ENCODE data around the gene PRKAG3.

The PRKAG3 gene

DNA sequence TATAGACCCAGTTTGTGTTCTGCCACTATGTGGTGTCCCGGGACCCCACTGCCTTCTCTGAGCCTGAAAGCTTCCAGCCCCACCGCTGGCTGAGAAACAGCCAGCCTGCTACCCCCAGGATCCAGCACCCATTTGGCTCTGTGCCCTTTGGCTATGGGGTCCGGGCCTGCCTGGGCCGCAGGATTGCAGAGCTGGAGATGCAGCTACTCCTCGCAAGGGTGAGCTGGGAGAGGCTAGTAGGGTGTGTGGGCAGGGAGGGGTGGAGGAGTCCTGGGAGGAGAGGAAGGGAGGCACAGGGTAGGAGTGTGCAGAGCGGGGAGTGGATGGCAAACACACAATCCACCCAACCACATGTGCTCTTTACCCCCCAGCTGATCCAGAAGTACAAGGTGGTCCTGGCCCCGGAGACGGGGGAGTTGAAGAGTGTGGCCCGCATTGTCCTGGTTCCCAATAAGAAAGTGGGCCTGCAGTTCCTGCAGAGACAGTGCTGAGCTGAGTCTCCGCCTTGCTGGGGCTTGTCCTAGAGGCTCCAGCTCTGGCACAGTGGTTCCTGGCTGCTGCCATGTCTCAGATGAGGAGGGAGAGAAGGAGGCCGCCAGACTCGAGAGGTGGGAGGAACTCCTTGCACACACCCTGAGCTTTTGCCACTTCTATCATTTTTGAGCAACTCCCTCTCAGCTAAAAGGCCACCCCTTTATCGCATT is 16.9 kb downstream of the PRKAG3 start:
- no peak for DNase-seq (ENCODE audit: low read depth in 2 of 2)

DNA sequence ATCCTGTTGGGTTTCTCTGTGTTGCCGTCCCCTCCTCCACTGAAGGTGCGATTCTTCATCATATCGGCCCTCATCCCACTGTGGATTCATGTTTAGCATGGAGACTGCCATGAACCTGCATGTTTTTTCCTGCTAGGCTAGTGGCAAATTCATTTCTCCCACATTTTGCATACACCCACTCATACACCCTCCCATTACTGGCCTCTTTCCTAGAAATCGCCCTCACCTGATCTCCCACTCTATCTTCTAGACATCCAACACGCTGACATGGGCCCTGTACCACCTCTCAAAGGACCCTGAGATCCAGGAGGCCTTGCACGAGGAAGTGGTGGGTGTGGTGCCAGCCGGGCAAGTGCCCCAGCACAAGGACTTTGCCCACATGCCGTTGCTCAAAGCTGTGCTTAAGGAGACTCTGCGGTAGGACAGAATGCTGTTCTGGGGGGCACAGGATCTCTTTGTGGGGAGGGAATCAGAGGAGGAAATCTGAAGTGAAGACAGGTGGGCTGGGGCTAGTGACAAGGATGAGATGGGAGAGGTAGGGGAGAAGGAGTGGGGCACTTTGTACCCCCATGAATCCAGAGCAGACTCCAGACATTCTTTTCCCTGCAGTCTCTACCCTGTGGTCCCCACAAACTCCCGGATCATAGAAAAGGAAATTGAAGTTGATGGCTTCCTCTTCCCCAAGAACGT is 17.7 kb downstream of the PRKAG3 start:
- no peak for DNase-seq (ENCODE audit: low read depth in 2 of 2)

DNA sequence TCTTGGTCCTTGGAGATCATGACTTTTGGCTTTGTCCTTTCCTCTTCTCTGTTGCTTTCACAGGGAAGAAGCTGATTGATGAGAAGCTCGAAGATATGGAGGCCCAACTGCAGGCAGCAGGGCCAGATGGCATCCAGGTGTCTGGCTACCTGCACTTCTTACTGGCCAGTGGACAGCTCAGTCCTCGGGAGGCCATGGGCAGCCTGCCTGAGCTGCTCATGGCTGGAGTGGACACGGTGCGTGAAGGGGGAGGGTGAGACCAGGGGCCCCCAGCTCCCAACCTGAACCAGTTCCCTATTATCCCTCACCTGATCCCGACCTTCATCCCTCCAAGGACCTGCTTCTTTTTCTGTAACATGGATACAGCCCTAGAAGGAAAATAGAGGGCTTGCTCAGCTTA is 18.7 kb downstream of the PRKAG3 start:
- no peak for DNase-seq (ENCODE audit: low read depth in 2 of 2)

DNA sequence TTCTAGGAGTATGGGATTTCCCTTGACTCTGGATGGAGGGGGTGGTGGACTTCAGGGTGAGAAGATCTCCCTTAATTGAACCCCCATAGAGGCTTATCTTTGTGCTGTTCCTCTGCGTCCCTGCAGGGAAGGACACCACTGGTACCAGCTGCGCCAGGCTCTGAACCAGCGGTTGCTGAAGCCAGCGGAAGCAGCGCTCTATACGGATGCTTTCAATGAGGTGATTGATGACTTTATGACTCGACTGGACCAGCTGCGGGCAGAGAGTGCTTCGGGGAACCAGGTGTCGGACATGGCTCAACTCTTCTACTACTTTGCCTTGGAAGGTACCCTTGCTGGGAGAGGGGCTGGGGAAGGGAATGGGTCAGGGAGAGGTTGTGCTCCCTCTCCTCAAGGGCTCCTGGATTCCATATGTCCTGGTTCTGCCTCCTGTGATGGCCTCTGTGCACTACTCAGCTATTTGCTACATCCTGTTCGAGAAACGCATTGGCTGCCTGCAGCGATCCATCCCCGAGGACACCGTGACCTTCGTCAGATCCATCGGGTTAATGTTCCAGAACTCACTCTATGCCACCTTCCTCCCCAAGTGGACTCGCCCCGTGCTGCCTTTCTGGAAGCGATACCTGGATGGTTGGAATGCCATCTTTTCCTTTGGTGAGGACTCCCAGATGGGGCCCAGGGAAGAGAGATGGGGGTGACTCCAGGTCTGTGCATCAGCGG is 19.3 kb downstream of the PRKAG3 start:
- DNase-seq (ENCODE audit: low read depth in 2 of 2): no peak

DNA sequence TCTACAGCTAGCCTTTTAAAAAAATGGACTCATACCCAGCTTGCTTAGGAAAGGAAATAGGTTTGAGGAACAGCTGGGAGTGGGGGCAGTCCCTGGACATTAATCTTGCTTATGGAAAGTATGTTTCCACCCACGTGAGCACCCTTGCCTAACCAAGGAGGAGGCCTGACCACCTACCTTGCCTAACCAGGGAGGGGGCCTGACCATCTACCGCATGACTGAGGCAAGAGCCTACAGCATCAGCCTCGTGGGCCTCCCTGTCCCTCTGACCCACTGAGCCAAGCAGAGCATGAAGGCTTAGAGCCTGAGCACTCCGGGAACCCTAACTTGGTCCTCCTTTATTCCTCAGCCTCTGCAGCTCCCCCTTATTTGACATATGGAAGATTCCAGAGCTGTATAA is 20.2 kb downstream of the PRKAG3 start:
- no peak for DNase-seq (ENCODE audit: low read depth in 2 of 2)

DNA sequence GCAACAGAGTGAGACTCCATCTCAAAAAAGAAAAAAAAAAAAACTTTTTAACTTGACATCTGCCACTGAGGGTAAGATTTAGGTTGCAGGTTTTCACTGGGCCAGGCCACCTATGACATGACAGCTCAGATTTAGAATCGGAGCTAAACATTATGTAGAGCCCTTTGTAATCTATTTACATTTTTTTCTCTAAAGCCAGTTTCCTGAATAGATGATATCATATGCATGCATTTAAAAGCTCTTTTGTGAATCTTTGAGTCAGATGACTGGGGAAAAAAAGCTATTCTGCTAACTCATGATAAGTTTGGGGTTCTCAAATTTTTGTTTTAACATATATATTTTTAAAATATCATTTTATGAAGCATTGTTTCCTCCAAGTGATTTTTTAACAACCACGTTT is 21.3 kb downstream of the PRKAG3 start:
- DNase-seq (ENCODE audit: low read depth in 2 of 2): no peak

DNA sequence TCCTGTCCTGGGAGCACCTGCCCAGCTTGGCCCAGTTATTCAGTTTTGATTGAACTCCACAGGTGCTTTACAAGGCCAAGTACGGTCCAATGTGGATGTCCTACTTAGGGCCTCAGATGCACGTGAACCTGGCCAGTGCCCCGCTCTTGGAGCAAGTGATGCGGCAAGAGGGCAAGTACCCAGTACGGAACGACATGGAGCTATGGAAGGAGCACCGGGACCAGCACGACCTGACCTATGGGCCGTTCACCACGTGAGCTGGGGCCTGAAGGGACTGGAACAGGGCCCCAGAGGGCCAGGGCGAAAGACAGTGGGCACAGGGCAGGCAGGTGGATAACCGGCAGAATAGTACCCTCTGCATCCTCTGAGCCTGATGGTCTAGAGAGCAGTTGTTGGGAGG is 22.1 kb downstream of the PRKAG3 start:
- DNase-seq (ENCODE audit: low read depth in 2 of 2): no peak

DNA sequence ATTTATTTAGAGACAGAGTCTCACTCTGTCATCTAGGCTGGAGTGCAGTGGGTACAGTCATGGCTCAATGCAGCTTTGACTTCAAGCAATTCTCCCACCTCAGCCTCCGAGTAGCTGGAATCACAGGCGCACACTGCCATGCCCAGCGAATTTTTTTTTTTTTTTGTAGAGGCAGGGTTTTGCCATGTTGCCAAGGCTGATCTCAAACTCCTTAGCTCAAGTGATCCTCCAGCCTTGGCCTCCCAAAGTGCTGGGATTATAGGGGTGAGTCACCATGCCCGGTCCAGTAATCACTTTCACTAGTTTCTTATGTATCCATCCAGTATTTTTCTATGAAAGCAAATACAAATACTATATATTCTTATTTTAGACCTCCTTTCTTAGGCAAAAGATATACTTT is 24.0 kb downstream of the PRKAG3 start:
- DNase-seq (ENCODE audit: low read depth in 2 of 2): no peak

DNA sequence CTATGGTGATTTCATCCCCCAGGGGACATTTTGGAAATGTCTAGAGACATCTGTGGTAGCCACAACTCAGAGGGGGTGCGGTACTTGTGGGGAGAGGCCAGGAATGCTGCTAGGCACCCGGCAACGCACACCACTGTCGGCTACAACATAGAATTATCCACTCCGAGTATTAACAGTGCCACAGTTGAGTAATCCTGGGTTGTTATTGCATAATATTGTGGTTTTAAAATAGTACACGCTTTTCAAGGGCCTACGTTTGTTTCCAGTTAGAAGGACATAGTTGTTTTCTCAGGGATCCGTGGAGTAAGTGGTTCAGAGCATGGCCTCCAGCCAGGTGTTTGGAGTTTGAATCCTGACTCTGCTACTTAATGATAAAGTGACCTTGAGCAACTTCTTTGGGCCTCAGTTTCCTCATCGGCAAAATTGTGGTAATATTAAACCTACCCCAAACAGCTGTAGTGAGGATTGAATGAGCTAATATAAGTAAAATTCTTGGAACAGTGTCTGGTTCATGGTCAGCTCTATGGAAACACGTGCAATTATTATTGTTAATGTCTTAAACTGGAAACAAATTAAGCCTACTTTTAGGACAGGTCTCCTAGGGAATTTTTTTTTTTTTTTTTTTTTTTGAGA is 25.1 kb downstream of the PRKAG3 start:
- no peak for DNase-seq (ENCODE audit: low read depth in 2 of 2)

DNA sequence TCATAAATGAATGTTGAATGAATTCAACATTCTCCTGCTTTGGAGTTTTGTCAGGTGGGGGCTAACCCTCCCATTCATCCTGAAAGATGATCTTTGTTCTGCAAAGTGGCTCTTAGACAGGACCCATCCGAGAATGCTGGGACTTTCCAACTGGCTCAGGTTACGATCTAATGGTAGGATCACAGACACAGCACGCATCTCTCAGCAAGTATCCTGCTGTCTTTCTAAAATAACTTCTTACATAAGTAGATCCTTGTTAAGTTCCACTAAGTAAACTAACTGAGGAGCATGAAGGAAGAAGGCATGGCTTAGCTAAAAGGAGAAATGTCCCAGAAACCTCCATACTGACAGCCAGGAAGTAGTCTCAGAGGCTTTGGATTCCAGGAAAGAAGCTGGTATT is 26.0 kb downstream of the PRKAG3 start:
- DNase-seq (ENCODE audit: low read depth in 2 of 2): no peak

DNA sequence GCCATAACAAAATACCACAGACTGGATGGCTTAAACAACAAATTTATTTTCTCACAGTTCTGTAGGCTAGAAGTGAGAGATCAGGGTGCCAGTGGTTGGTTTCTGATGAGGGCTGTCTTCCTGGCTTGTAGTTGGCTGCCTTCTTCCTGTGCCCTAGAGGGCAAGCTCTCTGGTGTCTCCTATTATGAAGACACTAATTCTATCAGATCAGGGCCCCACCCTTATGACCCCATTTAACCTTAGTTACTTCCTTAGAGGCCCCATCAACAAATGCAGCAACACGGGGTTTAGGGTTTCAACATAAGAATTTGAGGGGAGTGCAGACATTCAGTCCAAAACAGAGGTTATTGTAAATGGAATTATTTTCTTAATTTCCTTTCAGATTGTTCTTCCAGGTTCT is 26.8 kb downstream of the PRKAG3 start:
- DNase-seq (ENCODE audit: low read depth in 2 of 2): no peak

DNA sequence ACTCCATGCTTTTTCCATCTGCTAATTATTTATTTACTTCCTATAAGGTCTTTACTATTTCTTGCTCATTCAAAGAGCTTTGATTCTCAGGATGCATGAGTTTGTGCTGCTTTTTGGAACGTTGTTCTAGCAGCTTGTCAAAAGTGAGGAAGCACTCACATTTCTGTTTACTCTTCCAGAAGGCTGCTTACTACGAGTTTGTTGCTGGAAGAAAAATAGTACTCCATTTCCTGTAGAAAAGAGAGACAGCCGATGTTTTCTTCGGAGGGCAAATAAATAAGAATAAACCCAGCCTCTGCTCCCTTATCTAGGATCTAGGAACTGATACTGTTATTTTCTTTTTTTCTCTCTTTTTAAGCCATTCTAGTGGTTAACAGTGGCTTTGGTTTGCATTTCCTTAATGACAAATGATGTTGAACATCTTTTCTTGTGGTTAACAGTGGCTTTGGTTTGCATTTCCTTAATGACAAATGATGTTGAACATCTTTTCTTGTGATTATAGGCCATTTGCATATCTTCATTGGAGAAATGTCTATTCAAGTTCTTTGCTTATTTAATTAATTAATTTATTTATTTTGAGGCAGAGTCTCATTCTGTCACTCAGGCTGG is 29.1 kb downstream of the PRKAG3 start:
- no peak for DNase-seq (ENCODE audit: low read depth in 2 of 2)

DNA sequence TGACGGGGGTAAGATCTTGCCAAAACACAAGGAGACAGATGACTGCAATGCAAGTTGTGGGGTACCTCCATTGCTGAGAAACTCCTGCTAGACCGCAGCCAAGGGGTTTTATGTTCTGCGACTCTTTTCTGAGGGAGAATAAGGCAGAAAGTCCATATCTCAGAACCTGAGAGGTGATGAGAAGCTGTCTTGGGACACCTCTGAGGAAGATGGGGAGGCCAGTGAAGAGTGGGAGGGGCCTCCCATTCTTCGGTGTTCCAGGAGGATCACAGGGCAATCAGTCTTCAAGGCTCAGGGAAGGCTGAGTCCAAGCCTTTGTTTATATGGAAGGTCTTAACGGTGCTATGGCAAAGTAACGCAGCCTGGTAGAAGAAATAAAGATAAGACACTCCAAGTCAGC is 31.6 kb downstream of the PRKAG3 start:
- no peak for DNase-seq (ENCODE audit: low read depth in 2 of 2)

DNA sequence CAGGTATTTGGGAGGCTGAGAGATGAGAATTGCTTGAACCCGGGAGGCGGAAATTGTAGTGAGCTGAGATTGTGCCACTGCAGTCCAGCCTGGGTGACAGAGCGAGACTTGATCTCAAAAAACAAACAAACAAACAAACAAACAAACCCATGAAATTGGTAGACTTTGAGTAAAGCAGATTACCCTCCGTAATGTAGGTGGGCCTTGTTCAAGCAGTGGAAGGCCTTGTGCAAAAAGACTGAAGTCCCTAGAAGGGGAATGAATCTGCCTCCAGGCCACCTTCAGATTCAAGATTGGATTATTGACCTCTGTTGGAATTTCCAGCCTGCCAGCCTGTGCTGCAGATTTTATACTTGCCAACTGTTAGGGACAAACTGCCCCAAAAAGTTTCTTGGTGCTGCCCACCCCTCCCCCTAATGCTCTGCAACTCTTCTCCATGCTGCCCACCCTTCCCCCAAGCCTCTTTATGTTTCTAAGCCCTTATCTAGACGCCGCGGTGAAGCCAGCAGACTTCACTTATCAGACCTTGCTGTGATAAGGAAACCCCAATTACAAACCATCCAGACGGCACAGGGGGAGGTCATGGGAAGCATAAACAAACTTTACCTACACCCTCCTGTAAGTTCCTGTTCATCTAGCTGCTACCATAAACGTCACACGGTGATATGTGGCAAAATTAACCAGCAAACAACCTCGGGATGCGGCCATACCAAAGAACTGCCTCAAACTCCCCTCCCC is 32.7 kb downstream of the PRKAG3 start:
- DNase-seq (ENCODE audit: low read depth in 2 of 2): no peak

DNA sequence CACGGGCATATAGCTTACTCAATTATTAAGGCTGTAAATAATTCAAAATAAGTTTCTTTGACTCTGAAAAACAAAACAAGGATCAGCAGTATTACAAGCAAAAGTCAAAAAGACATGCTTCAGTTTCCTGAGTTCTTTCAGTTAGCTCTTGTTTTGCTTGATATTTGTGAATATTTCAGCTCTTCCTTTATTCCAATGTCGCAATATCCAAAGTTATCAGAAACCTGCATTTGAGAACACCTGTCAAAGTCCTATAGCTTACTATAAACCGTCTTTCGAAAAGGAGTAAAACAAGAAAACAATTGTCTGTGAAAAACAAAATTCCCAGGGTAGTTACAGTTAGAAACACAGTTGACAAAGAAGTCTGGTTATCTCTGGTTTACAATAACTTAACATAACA is 34.9 kb downstream of the PRKAG3 start:
- DNase-seq (ENCODE audit: low read depth in 2 of 2): no peak

DNA sequence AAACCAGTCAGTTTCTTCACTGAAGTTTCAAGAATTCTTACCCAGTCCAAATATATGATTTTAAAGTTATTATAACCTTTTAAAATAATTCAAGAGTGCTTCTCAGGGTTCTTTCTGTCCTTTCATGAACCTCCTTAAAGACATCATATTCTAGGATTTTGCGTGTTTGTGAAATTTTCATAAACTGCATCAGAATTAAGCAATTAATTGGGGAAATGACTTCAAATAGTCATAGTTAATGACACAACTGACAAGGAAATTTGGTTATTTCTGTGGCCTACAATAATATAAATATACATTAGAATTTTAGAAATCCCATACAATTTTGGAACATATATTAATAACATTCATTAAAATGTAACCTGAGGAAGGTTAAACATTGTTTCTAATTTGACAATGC is 39.2 kb downstream of the PRKAG3 start:
- no peak for DNase-seq (ENCODE audit: low read depth in 2 of 2)

DNA sequence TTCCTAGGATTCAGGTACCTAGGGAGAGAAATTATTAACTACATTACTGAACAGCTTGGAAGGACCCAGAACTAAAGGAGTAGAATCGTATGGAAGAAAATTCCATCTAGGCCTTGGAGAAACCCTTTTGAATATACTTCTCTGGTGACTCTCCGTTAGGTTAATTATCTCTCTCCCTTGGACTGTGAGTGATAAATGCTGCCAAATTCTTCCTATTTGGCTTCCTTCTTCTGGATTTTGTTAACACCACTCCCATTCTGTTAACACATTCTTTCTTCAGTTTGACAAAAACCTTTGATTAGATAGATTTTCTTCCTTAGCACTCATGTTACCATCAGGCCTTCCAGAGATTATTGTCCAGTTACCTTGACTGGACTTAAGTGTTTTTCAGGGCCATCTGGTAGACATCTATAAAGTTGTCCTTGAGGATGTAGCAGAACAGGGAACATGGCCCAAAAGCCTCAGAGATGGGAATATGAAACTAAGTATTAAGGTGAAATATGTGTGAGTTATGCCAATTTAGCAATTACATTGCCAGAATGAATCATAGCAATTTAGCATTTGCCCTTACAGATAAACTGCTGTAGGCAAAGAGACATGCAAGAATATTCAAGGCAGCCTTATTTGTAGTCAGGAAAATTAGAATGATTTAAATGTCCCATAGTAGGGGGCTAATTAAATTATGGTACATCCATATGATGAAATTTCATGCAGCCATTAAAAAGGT is 42.9 kb downstream of the PRKAG3 start:
- no peak for DNase-seq (ENCODE audit: low read depth in 2 of 2)

DNA sequence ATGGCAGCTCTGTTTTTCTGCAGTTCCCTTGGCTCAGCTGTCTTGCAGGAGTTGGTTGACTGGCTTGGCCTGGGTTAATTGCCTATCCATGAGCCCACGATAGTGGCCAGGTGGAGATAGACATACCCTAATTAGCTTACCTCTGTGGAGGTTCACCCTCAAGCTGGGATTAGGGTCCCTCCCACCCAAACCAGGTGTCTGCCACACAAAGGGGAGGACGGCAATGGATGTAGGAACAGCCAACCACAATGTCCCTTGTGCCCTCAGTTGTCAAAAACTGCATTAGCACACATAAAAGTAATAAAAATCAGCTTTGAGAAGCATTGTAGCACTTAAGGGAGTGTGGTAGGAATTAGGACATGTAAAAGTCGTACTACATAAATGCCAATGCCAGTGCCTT is 45.5 kb downstream of the PRKAG3 start:
- no peak for DNase-seq (ENCODE audit: low read depth in 2 of 2)

DNA sequence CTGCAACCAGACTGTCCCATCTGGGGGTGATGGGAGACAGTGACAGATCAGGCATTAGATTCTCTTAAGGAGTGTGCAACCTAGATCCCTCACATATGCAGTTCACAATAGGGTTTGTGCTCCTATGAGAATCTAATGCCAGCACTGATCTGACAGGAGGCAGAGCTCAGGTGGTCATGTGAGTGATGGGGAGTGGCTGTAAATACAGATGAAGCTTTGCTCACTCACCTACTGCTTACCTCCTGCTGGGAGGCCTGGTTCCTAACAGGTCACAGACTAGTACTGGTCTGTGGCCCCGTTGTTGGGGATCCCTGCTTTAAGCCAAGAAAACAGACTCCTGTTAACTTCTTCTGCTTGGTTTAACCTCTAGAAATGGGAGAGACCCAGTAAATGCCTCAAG is 46.5 kb downstream of the PRKAG3 start:
- no peak for DNase-seq (ENCODE audit: low read depth in 2 of 2)

DNA sequence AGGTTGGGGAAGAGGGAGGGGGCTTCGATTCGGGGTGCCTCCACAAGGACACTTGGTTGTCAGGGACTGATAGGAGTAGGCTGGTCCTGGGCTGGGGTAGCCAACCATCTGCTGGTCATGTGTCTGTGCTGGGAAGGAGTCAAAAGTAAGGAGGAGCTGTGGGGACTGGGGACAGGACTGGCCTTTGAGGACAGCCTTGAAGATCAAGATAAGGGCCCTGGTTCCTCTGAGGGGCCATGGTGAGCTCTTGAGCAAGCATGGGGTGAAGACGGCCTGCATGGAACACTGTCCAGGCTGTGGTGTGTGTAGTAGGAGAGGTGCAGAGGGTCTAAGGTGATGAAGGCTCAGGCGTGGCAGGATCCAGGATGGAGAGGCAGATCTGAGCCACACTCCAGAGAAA is 47.9 kb downstream of the PRKAG3 start:
- no peak for DNase-seq (ENCODE audit: low read depth in 2 of 2)

DNA sequence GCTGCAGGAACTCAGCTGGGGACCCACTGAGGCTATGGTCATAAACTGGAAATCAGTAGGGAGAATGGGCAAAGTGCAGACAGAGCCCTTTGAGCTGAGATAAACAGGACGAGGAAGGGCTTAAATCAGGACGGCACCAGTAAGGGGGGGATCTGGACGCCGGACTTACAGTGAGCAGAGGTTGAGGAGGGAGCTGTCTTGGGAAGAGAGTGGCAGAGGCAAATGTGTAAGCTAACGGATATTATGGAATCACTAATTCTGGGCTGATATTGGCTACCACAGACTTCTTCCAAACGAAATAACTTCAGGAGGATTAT is 49.1 kb downstream of the PRKAG3 start:
- DNase-seq (ENCODE audit: low read depth in 2 of 2): no peak

All from stimulated activated CD8-positive, alpha-beta memory T cell treated with anti-CD3 and anti-CD28 coated beads, Interleukin-7, amount 100 ng/mL, for 4 hours (primary cell).